Glutamatergic neuron (in vitro differentiated cells): Measurements from ENCODE around the gene PRKCE. TPM values are rescaled to one million over a fixed set of nuclear protein-coding genes. Genes with fewer than 3 reads are reported as not detected.

Experiments used
- DNase-seq: peaks from one replicate; pipeline ENCODE4 v3.0.0; 2022
- H3K27ac Mint-ChIP-seq: one replicate; pipeline ENCODE4 v1.8.0; 2020; ENCODE audit warnings: mild to moderate bottlenecking, mixed read lengths, inconsistent platforms; ENCODE audit not compliant: unreplicated experiment
- H3K27me3 Mint-ChIP-seq: one replicate; pipeline ENCODE4 v1.8.0; 2020; ENCODE audit warnings: mild to moderate bottlenecking, moderate library complexity, mixed read lengths, inconsistent platforms; ENCODE audit not compliant: unreplicated experiment
- H3K36me3 Mint-ChIP-seq: one replicate; pipeline ENCODE4 v1.8.0; 2020; ENCODE audit warnings: mild to moderate bottlenecking, mixed read lengths, inconsistent platforms; ENCODE audit not compliant: unreplicated experiment
- H3K4me1 Mint-ChIP-seq: one replicate; pipeline ENCODE4 v1.8.0; 2020; ENCODE audit warnings: mild to moderate bottlenecking, low read depth, mixed read lengths, inconsistent platforms; ENCODE audit not compliant: unreplicated experiment
- H3K4me3 Mint-ChIP-seq: one replicate; pipeline ENCODE4 v1.8.0; 2020; ENCODE audit warnings: mild to moderate bottlenecking, mixed read lengths, inconsistent platforms; ENCODE audit not compliant: unreplicated experiment
- H3K9me3 Mint-ChIP-seq: one replicate; pipeline ENCODE4 v1.8.0; 2020; ENCODE audit warnings: mild to moderate bottlenecking, moderate library complexity, mixed read lengths, inconsistent platforms; ENCODE audit not compliant: unreplicated experiment
- CTCF ChIP-seq: fragments of 200-600 bp; sonication (generic); IDR thresholded peaks from one replicate; pipeline ENCODE4 v1.5.0; 2021; ENCODE audit not compliant: partially characterized antibody, unreplicated experiment
- total RNA-seq: library from RNA; stranded (reverse); fragmentation: NEBNext Ultra II Directional; extraction: Animal tissue kit (Norgen Biotek cat#: 25700); gene quantifications from one replicate; pipeline ENCODE4 v1.2.1, GENCODE V29; 2021; ENCODE audit not compliant: unreplicated experiment

PRKCE gene
- total RNA-seq, 1 donor from 2014 or later: 74.8 TPM

DNA sequence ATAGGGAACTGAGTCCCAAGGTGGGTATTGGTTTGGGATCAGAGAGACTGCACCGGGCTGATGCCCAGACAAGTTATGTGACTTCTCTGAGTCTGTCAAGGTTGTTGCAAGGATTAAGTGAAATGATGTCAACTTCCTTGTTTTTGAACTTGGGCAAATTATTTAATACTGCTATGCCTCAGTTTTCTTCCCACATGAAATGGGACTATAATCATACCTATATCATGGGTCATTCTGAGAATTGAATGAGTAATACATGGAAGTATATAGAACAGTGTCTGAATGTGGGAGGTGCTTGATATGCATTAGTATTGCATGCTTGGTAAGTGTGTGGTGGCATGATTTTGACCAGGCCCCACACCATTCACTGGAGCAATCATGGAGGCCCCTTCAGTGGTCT lies 99.0 kb downstream of the PRKCE start:
- Mint-ChIP-seq H3K9me3 (peaks cover 7% of the 10 kb centered on the region), H3K36me3 (peaks cover 21% of the 10 kb centered on the region), H3K27me3 (no peaks in the 10 kb centered on the region), H3K4me3 (no peak overlapping the region), H3K27ac (no peak overlapping the region), H3K4me1 (peaks cover 24% of the 10 kb centered on the region)
- DNase-seq: no peak
- TF ChIP-seq CTCF: no peak

- H3K4me1 Mint-ChIP-seq: peaks cover 28% of the 10 kb centered on the region
- H3K4me3 Mint-ChIP-seq: no peak overlapping the region
- no peaks in the 10 kb centered on the region for H3K27me3 Mint-ChIP-seq
- H3K36me3 Mint-ChIP-seq: peaks cover 7% of the 10 kb centered on the region
- peaks cover 9% of the 10 kb centered on the region for H3K9me3 Mint-ChIP-seq
- no peak for TF ChIP-seq CTCF
- no peak for DNase-seq
- peak overlapping the region; percentile 7 for H3K27ac Mint-ChIP-seq
Observed at GRCh38 chr2:45753381-45753780, 101.9 kb downstream of the PRKCE start.

DNA sequence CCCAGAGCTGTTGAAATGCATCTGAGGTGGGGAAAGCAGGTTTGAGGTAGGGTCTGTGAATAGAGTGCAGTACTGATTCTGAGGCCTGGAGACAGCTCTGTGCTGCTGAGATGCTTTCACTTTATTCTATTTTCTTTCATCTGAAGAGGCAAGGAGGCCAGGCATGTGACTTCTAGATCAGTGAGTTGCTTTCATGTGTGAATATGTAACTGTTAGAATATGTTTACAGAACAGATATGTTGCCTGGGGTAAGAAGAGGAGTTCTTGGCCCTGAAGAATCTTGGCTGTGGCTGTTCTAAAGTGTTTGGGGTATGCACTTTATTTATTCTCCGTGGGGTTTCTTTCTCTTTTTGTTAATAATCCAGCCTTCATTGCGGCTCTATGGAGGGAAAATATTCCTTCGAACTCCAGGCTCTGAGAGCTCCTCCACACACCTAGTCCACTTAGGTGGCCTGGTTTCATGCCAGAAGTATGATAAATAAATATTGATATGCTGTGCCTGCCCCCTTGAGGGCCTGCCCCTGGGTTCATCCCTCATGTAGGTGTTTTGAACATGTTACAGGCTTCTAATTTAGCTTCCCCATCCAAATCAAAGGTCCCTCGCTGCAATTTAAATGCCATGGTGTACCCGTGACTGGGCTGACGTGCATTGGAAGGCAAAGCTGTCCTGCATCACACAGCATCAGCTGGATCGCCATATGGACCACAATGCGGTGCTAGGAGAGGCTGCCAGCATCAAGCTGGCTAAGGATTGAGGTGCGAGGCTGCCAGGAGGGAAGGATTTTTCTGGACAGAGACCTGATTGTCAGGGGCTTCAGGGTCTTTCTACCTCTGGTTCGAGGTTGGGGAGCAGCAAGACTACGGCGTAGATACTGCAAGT lies 102.9 kb downstream of the PRKCE start:
- H3K27ac Mint-ChIP-seq: peak overlapping the region; percentile 81
- DNase-seq: peak; percentile 50
- peaks cover 37% of the 10 kb centered on the region for H3K4me1 Mint-ChIP-seq
- H3K9me3 Mint-ChIP-seq: peaks cover 14% of the 10 kb centered on the region
- H3K4me3 Mint-ChIP-seq: peak overlapping the region; percentile 22
- no peak for TF ChIP-seq CTCF
- H3K27me3 Mint-ChIP-seq: peaks cover 3% of the 10 kb centered on the region
- peaks cover 7% of the 10 kb centered on the region for H3K36me3 Mint-ChIP-seq

DNA sequence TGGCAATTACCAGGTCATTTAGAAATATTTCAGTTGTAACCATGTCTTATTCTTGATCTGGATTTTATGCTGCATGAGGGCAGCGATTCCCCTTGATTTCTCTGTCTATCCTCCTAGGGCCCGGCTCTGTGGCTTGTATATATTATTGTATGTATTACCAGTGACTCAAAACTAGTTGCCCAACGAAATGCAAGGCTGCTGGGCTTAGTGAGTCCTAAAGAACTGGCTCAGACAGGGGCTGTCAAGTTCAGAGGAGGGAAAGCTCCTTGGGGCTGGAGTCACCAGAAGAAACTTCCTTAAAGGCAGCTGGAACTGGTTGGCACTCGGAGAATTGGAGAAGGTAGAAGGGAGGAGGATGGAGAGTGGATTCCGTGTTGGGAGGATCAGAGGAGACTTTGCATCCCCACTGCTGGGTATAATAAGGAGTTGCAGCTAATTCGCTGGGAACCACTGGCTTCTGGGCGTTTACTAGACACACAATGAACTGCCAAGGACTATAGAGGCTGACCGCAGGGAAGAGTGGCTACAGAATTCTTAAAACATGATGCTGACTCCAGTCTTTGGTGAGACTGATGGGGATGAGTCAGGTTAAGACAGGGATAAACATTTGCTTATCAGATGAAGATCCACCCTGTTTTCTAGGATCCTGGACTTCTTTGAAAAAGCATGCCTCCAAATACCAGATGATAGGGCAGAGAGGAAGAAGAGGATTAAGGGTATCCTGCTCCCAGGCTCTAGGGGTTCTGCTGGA lies 104.3 kb downstream of the PRKCE start:
- H3K9me3 Mint-ChIP-seq: peaks cover 15% of the 10 kb centered on the region
- no peak for TF ChIP-seq CTCF
- peaks cover 7% of the 10 kb centered on the region for H3K36me3 Mint-ChIP-seq
- no peak overlapping the region for H3K27ac Mint-ChIP-seq
- H3K4me1 Mint-ChIP-seq: peaks cover 49% of the 10 kb centered on the region
- DNase-seq: no peak
- no peak overlapping the region for H3K4me3 Mint-ChIP-seq
- peaks cover 3% of the 10 kb centered on the region for H3K27me3 Mint-ChIP-seq
